Mesenchymal stem cell (in vitro differentiated cells and primary cell): ENCODE data around the gene FAM32A.

Experiments used
- DNase-seq: peaks from one replicate; pipeline ENCODE4 v3.0.0-alpha.2; 2013
- H2AFZ ChIP-seq: one replicate; pipeline ENCODE4 v1.6.1; 2013; ENCODE audit warnings: low read depth, mild to moderate bottlenecking, control low read depth, inconsistent platforms, low read length, moderate library complexity
- H2AK5ac ChIP-seq: 2 replicates; pipeline ENCODE4 v1.6.1; 2013; ENCODE audit warnings: low read length, moderate library complexity, mild to moderate bottlenecking, inconsistent platforms; ENCODE audit not compliant: severe bottlenecking
- H2BK120ac ChIP-seq: one replicate; pipeline ENCODE4 v1.6.1; 2013; ENCODE audit warnings: low read depth, mild to moderate bottlenecking, inconsistent platforms, low read length, moderate library complexity
- H2BK12ac ChIP-seq, 2 experiments: one replicate each; pipeline ENCODE4 v1.6.1; 2013; ENCODE audit warnings: inconsistent platforms in 2 of 2, low read length in 2 of 2, mild to moderate bottlenecking in 2 of 2, moderate library complexity in 2 of 2, control low read depth in 1 of 2
- H2BK15ac ChIP-seq: one replicate; pipeline ENCODE4 v1.6.1; 2013; ENCODE audit warnings: mild to moderate bottlenecking, low read depth, inconsistent platforms; ENCODE audit not compliant: poor library complexity, severe bottlenecking
- H2BK5ac ChIP-seq: 2 replicates; pipeline ENCODE4 v1.6.1; 2013; ENCODE audit warnings: low read depth, mild to moderate bottlenecking, low read length, control low read depth, inconsistent platforms; ENCODE audit not compliant: poor library complexity, severe bottlenecking
- H3K14ac ChIP-seq, 2 experiments: one replicate each; pipeline ENCODE4 v1.6.1; 2013; ENCODE audit warnings: inconsistent platforms in 2 of 2, low read length in 2 of 2, control low read depth in 1 of 2, mild to moderate bottlenecking in 1 of 2, moderate library complexity in 1 of 2
- H3K18ac ChIP-seq, 2 experiments: one replicate each; pipeline ENCODE4 v1.6.1; 2013; ENCODE audit warnings: inconsistent platforms in 2 of 2, low read length in 2 of 2, control low read depth in 1 of 2, low read depth in 1 of 2, mild to moderate bottlenecking in 1 of 2
- H3K23ac ChIP-seq, 2 experiments: one replicate each; pipeline ENCODE4 v1.6.1; 2013; ENCODE audit warnings: inconsistent platforms in 2 of 2, low read length in 2 of 2, mild to moderate bottlenecking in 2 of 2, moderate library complexity in 2 of 2, control low read depth in 1 of 2
- H3K27ac ChIP-seq: 2 replicates; pipeline ENCODE4 v1.5.1; 2013; ENCODE audit warnings: mild to moderate bottlenecking, moderate library complexity, low read length, control low read depth, inconsistent platforms; ENCODE audit not compliant: poor library complexity, severe bottlenecking
- H3K27me3 ChIP-seq, 2 experiments: 2 replicates each; pipeline versions ENCODE4 v1.6.1 to v1.7.0; 2013; ENCODE audit warnings: low read length in 2 of 2, mild to moderate bottlenecking in 2 of 2, moderate library complexity in 2 of 2, control low read depth in 1 of 2, inconsistent platforms in 1 of 2; ENCODE audit not compliant: control insufficient read depth in 1 of 2, insufficient read depth in 1 of 2
- H3K36me3 ChIP-seq, 2 experiments: 2 replicates each; pipeline versions ENCODE4 v1.6.1 to v1.7.0; 2013; ENCODE audit warnings: low read length in 2 of 2, control low read depth in 1 of 2, inconsistent platforms in 1 of 2, low read depth in 1 of 2, mild to moderate bottlenecking in 1 of 2; ENCODE audit not compliant: insufficient read depth in 2 of 2, control insufficient read depth in 1 of 2
- H3K4ac ChIP-seq, 2 experiments: one replicate each; pipeline ENCODE4 v1.6.1; 2013; ENCODE audit warnings: inconsistent platforms in 2 of 2, low read length in 2 of 2, mild to moderate bottlenecking in 2 of 2, moderate library complexity in 2 of 2, control low read depth in 1 of 2, low read depth in 1 of 2
- H3K4me1 ChIP-seq: 2 replicates; pipeline ENCODE4 v1.6.1; 2013; ENCODE audit warnings: low read depth, low read length, control low read depth; ENCODE audit not compliant: control insufficient read depth, insufficient read depth
- H3K4me2 ChIP-seq: 2 replicates; pipeline ENCODE4 v1.6.1; 2013; ENCODE audit warnings: low read length, mild to moderate bottlenecking, inconsistent platforms; ENCODE audit not compliant: poor library complexity, severe bottlenecking
- H3K4me3 ChIP-seq, 2 experiments: 2 replicates each; pipeline versions ENCODE4 v1.5.1 to v1.7.0; 2013; ENCODE audit warnings: low read length in 2 of 2, mild to moderate bottlenecking in 2 of 2, control low read depth in 1 of 2, low read depth in 1 of 2; ENCODE audit not compliant: insufficient read depth in 1 of 2
- H3K79me1 ChIP-seq: replicated peaks from 2 replicates; pipeline ENCODE4 v1.6.1; 2013; ENCODE audit warnings: mild to moderate bottlenecking, control low read depth, low read length, inconsistent platforms; ENCODE audit not compliant: poor library complexity, severe bottlenecking
- H3K9ac ChIP-seq: 2 replicates; pipeline ENCODE4 v1.7.0; 2013; ENCODE audit warnings: mild to moderate bottlenecking, low read length, moderate library complexity
- H3K9me3 ChIP-seq: 2 replicates; pipeline ENCODE4 v1.7.0; 2013; ENCODE audit warnings: mild to moderate bottlenecking, low read length; ENCODE audit not compliant: control insufficient read depth
- H4K8ac ChIP-seq: one replicate; pipeline ENCODE4 v1.6.1; 2013; ENCODE audit warnings: inconsistent platforms, mild to moderate bottlenecking, low read length, moderate library complexity
- H4K91ac ChIP-seq: one replicate; pipeline ENCODE4 v1.6.1; 2013; ENCODE audit warnings: mild to moderate bottlenecking, low read length, inconsistent platforms
- WGBS: methylation state at CpG from one replicate; pipeline ENCODE4 v1.1.7; 2013; ENCODE audit warnings: mixed read lengths; 5-methylcytosine and 5-hydroxymethylcytosine counted together

The FAM32A gene

GRCh38 chr19:16203256-16204004, 18.2 kb downstream of the FAM32A start:
- no peak overlapping the region for H4K8ac ChIP-seq
- no peak overlapping the region for H2AK5ac ChIP-seq
- peaks cover 47% of the 10 kb centered on the region for H3K79me1 ChIP-seq
- H2BK5ac ChIP-seq: no peak overlapping the region
- H3K23ac ChIP-seq: no peak overlapping the region
- H3K18ac ChIP-seq: no peak overlapping the region
- H3K27ac ChIP-seq: no peak overlapping the region
- no peak overlapping the region for H2AFZ ChIP-seq
- H3K9me3 ChIP-seq: no peaks in the 10 kb centered on the region
- peaks cover 25% of the 10 kb centered on the region for H3K4me1 ChIP-seq
- no peak overlapping the region for H3K14ac ChIP-seq
- 96% methylated on average over 18 of the region's 19 CpGs for WGBS
- H3K36me3 ChIP-seq: peaks cover 74 to 80% of the 10 kb centered on the region in 2 experiments
- DNase-seq: no peak
- no peak overlapping the region for H2BK12ac ChIP-seq
- H3K4me3 ChIP-seq: no peak overlapping the region
- no peak overlapping the region for H2BK15ac ChIP-seq
- no peak overlapping the region for H2BK120ac ChIP-seq
- no peak overlapping the region for H3K9ac ChIP-seq
- H3K27me3 ChIP-seq: no peaks in the 10 kb centered on the region
- H3K4me2 ChIP-seq: no peak overlapping the region
- H3K4ac ChIP-seq: no peak overlapping the region
- no peak overlapping the region for H4K91ac ChIP-seq

DNA sequence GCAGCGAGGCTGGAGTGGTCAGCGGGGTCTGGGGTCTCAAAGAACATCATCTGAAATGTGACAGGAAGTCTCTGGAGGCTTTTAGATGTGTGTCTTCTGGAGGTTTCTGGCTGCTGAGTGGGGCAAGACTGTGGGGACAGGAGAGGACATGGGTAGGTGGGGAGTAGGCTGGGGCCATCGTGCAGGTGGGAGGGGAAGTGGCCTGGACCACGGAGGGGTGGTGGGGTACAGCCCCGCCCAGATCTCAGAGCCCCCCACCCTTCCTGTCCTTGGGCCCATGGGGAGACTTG, 18.7 kb downstream of the FAM32A start:
- 97% methylated on average over 4 of the region's 5 CpGs for WGBS

DNA sequence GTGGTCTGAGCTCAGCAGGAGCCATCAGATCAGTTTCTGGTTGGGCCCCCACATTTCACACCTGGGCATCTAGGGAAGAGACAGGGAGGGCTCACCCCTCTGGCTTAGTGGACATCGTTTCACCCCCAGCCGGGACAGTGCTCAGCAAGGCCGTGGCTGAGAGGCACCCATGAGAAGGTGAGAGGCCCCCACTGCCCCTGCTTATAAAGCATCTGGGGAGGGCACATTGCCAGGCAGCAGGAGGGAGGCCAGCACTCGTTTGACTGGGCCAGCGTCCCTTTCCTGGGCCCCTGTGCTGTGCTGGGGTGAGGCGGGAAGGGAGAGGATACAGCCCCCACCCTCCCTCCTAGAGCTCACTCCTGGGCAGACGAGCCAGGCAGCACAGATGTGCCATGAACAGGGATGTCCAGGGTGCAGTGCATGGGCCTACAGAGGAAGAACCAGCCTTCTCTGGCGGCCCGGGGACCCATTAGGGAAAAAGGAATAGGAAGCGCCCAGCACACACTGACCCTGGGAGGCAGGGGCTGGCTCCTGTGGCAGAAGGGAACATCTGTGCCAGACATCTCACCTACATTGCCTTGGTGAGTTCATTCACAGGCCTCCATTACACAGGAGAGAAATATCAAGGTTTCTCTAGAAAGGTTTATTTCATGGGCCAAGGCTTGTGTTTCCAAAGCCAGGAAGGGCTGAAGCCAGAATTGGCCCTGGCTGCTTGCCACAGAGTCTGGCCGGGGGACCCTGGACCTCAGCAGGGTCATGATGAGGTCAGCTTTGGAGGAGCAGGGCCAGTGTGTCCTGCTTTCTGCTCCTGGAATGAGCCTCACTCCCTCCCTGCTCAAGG, 20.2 kb downstream of the FAM32A start:
- Histone ChIP-seq H3K27me3 (no peaks in the 10 kb centered on the region), H2AFZ (no peak overlapping the region), H3K4me3 (no peak overlapping the region), H3K23ac (no peak overlapping the region), H4K8ac (no peak overlapping the region), H3K4me1 (peaks cover 9% of the 10 kb centered on the region), H3K18ac (no peak overlapping the region), H2BK5ac (no peak overlapping the region), H2BK12ac (no peak overlapping the region), H3K14ac (no peak overlapping the region), H2BK120ac (no peak overlapping the region), H3K4ac (no peak overlapping the region), H4K91ac (no peak overlapping the region), H3K27ac (no peak overlapping the region), H3K36me3 (peaks cover 84 to 93% of the 10 kb centered on the region in 2 experiments), H2BK15ac (no peak overlapping the region), H3K79me1 (peaks cover 55% of the 10 kb centered on the region), H3K9ac (no peak overlapping the region), H3K9me3 (no peaks in the 10 kb centered on the region), H3K4me2 (no peak overlapping the region), H2AK5ac (no peak overlapping the region)
- WGBS: 87% methylated on average over 9 of the region's 11 CpGs
- DNase-seq: no peak

More for the DNA sequence above, 18.7 kb downstream of the FAM32A start:
- no peaks in the 10 kb centered on the region for H3K27me3 ChIP-seq
- no peak overlapping the region for H3K9ac ChIP-seq
- no peak overlapping the region for H3K14ac ChIP-seq
- H2BK15ac ChIP-seq: no peak overlapping the region
- no peak overlapping the region for H3K4me3 ChIP-seq
- H3K79me1 ChIP-seq: peaks cover 52% of the 10 kb centered on the region
- no peak overlapping the region for H4K8ac ChIP-seq
- H2AFZ ChIP-seq: no peak overlapping the region
- H3K18ac ChIP-seq: no peak overlapping the region
- no peaks in the 10 kb centered on the region for H3K9me3 ChIP-seq
- H3K4ac ChIP-seq: no peak overlapping the region
- H2BK120ac ChIP-seq: no peak overlapping the region
- H3K4me1 ChIP-seq: peaks cover 22% of the 10 kb centered on the region
- H4K91ac ChIP-seq: no peak overlapping the region
- no peak overlapping the region for H2AK5ac ChIP-seq
- no peak overlapping the region for H3K4me2 ChIP-seq
- no peak for DNase-seq
- peaks cover 79 to 85% of the 10 kb centered on the region in 2 experiments for H3K36me3 ChIP-seq
- no peak overlapping the region for H2BK12ac ChIP-seq
- H2BK5ac ChIP-seq: no peak overlapping the region
- H3K27ac ChIP-seq: no peak overlapping the region
- no peak overlapping the region for H3K23ac ChIP-seq

GRCh38 chr19:16206046-16206605, 20.9 kb downstream of the FAM32A start:
- Histone ChIP-seq H2BK15ac (no peak overlapping the region), H3K4me3 (no peak overlapping the region), H3K4ac (no peak overlapping the region), H3K27ac (no peak overlapping the region), H3K36me3 (peaks cover 82 to 93% of the 10 kb centered on the region in 2 experiments), H2AFZ (no peak overlapping the region), H3K14ac (no peak overlapping the region), H3K79me1 (peaks cover 53% of the 10 kb centered on the region), H2BK5ac (no peak overlapping the region), H4K8ac (no peak overlapping the region), H2AK5ac (no peak overlapping the region), H3K18ac (no peak overlapping the region), H4K91ac (no peak overlapping the region), H3K9me3 (no peaks in the 10 kb centered on the region), H3K23ac (no peak overlapping the region), H3K4me1 (peaks cover 9% of the 10 kb centered on the region), H2BK120ac (no peak overlapping the region), H3K27me3 (no peaks in the 10 kb centered on the region), H2BK12ac (no peak overlapping the region), H3K9ac (no peak overlapping the region), H3K4me2 (no peak overlapping the region)
- WGBS: 98% methylated on average over 14 of the region's 14 CpGs
- no peak for DNase-seq
